ENCODE measurements around the gene PRELID3B. TPM values are rescaled to one million over a fixed set of nuclear protein-coding genes. Genes with fewer than 3 reads are reported as not detected.
"Not testable (repeated sequence)": the region's sequence is repeated elsewhere in the genome, so short reads cannot be mapped to it uniquely, and the experiment has no call there.

PRELID3B gene
- total RNA-seq, 2 experiments from 2014 or later, result 80.1 to 81.6 TPM

DNA sequence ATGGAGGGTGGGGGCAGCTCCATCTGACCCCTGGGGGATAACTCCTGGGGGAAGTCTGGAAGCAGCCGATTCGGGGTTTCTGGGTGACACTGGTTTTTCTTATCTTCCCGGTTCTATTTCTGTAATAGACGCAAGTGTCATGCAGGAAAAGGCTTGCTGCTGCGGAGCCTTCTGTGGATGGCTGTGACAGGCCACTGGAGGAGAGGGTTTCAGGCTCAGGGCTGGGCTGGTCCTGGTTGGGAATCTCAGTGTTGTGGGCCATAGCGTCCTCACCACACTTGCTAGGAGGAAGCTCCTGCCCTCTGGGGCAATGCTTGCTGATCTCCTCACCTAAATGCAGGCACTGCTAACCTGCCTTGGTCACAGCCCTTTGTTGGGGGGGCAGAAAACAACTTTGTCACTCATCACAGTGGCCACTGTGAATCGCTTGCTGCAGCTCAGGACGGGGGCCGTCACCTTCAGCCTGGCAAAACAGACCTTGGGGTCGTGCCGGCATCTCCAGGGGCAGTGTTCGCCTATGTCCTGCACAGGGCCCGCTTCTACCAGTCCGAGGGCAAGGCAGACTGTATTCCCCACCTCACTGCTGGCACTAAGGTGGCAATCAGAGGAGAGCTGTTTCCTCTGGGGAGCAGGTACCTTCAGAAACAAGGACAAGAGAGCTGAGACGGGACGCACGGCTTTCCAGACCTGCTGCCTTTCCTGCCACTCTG is 27.8 kb downstream of the PRELID3B start:
- ATAC-seq (no peak), DNase-seq (no peak)
- Mint-ChIP-seq H3K27me3 (ENCODE audit: low read depth) (no peaks in the 10 kb centered on the region), H3K4me3 (no peak overlapping the region), H3K36me3 (ENCODE audit: low read depth) (peaks cover 2% of the 10 kb centered on the region), H3K4me1 (ENCODE audit: low read depth) (peaks cover 68% of the 10 kb centered on the region), H3K27ac (no peak overlapping the region), H3K9me3 (ENCODE audit: insufficient read depth) (no peaks in the 10 kb centered on the region)
- POLR2A ChIA-PET, result interaction anchor here (0.9 to 1.5 kb wide), 2 partner anchors 9 to 17 kb away, joined by 4 to 6 read pairs; no protein-coding TSS in a partner anchor
- CTCF ChIA-PET, result no interaction called here

- no peak overlapping the region for H3K4me3 Mint-ChIP-seq
- CTCF ChIA-PET, result no interaction called here
Measured at GRCh38 chr20:59013959-59014608, 28.5 kb downstream of the PRELID3B start.

GRCh38 chr20:59013031-59013951 is 29.3 kb downstream of the PRELID3B start:
- DNase-seq, result no peak
- H3K4me1 Mint-ChIP-seq (ENCODE audit: low read depth), result peaks cover 70% of the 10 kb centered on the region
- no peak overlapping the region for H3K4me3 Mint-ChIP-seq
- POLR2A ChIA-PET, result interaction anchor here (0.6 to 1.5 kb wide), 2 partner anchors 18 to 743 kb away, joined by 3 to 6 read pairs; no protein-coding TSS in a partner anchor
- H3K27me3 Mint-ChIP-seq (ENCODE audit: low read depth), result no peaks in the 10 kb centered on the region
- H3K27ac Mint-ChIP-seq, result peak overlapping the region; percentile 64
- peaks cover 2% of the 10 kb centered on the region for H3K36me3 Mint-ChIP-seq (ENCODE audit: low read depth)
- CTCF ChIA-PET, result no interaction called here
- no peak for ATAC-seq
- no peaks in the 10 kb centered on the region for H3K9me3 Mint-ChIP-seq (ENCODE audit: insufficient read depth)

More at GRCh38 chr20:59013959-59014608, 28.5 kb downstream of the PRELID3B start:
- POLR2A ChIA-PET, result interaction anchor here (0.6 to 1.5 kb wide), 2 partner anchors 17 to 744 kb away, joined by 3 to 6 read pairs; no protein-coding TSS in a partner anchor
- no peaks in the 10 kb centered on the region for H3K27me3 Mint-ChIP-seq (ENCODE audit: low read depth)
- peak overlapping the region; percentile 2 for H3K27ac Mint-ChIP-seq
- peaks cover 70% of the 10 kb centered on the region for H3K4me1 Mint-ChIP-seq (ENCODE audit: low read depth)
- ATAC-seq (peak; percentile 61), DNase-seq (peak; percentile 66)
- H3K36me3 Mint-ChIP-seq (ENCODE audit: low read depth), result peaks cover 2% of the 10 kb centered on the region
- H3K9me3 Mint-ChIP-seq (ENCODE audit: insufficient read depth), result no peaks in the 10 kb centered on the region

DNA sequence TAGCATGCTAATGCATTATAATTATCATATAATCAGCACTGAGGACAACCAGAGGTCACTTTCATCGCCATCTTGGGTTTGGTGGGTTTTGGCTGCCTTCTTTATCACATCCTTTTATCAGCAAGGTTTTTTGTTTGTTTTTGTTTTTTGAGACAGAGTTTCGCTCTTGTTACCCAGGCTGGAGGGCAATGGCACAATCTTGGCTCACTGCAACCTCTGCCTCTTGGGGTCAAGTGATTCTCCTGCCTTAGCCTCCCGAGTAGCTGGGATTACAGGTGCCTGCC is 30.8 kb downstream of the PRELID3B start:
- CTCF ChIA-PET, result interaction anchor here (1.0 kb wide), 2 partner anchors 20 to 76 kb away, joined by 3 read pairs; partner anchors contain the start of gene ATP5F1E
- H3K4me3 Mint-ChIP-seq; POLR2A ChIA-PET; H3K36me3 Mint-ChIP-seq (ENCODE audit: low read depth); H3K9me3 Mint-ChIP-seq (ENCODE audit: insufficient read depth); DNase-seq; H3K27me3 Mint-ChIP-seq (ENCODE audit: low read depth); ATAC-seq: not testable (repeated sequence)
- peak overlapping the region; percentile 78 for H3K27ac Mint-ChIP-seq
- peaks cover 63% of the 10 kb centered on the region for H3K4me1 Mint-ChIP-seq (ENCODE audit: low read depth)

GRCh38 chr20:59010995-59011873 is 31.4 kb downstream of the PRELID3B start:
- ATAC-seq (peak; percentile 45), DNase-seq (peak; percentile 76)
- ChIA-PET POLR2A (interaction anchor here (1.4 kb wide), 1 partner anchor 21 kb away, joined by 5 read pairs; the partner anchor contains the start of gene ATP5F1E), CTCF (interaction anchor here (1.0 kb wide), 2 partner anchors 21 to 77 kb away, joined by 3 read pairs; partner anchors contain the start of gene ATP5F1E)
- Mint-ChIP-seq H3K4me1 (ENCODE audit: low read depth) (peaks cover 59% of the 10 kb centered on the region), H3K4me3 (peak overlapping the region; percentile 32), H3K36me3 (ENCODE audit: low read depth) (no peaks in the 10 kb centered on the region), H3K27me3 (ENCODE audit: low read depth) (no peaks in the 10 kb centered on the region), H3K27ac (peak overlapping the region; percentile 78), H3K9me3 (ENCODE audit: insufficient read depth) (no peaks in the 10 kb centered on the region)

- no peak overlapping the region for H3K4me3 Mint-ChIP-seq
Measured at GRCh38 chr20:59010321-59010994, 32.1 kb downstream of the PRELID3B start.

GRCh38 chr20:59008715-59009336 is 33.8 kb downstream of the PRELID3B start:
- no peak for ATAC-seq
- H3K4me3 Mint-ChIP-seq, result no peak overlapping the region
- H3K9me3 Mint-ChIP-seq (ENCODE audit: insufficient read depth), result no peaks in the 10 kb centered on the region
- no peaks in the 10 kb centered on the region for H3K27me3 Mint-ChIP-seq (ENCODE audit: low read depth)
- H3K36me3 Mint-ChIP-seq (ENCODE audit: low read depth), result peaks cover 5% of the 10 kb centered on the region
- ChIA-PET POLR2A (interaction anchor here (1.0 to 1.5 kb wide), 2 partner anchors 24 to 120 kb away, joined by 4 to 7 read pairs; partner anchors contain the start of gene ATP5F1E), CTCF (interaction anchor here (0.9 to 2.0 kb wide), 3 partner anchors 23 to 213 kb away, joined by 3 to 6 read pairs (median 5); partner anchors contain the start of gene ATP5F1E)
- H3K27ac Mint-ChIP-seq, result no peak overlapping the region
- peaks cover 67% of the 10 kb centered on the region for H3K4me1 Mint-ChIP-seq (ENCODE audit: low read depth)
- DNase-seq, result no peak

More at GRCh38 chr20:59010321-59010994, 32.1 kb downstream of the PRELID3B start:
- H3K27me3 Mint-ChIP-seq (ENCODE audit: low read depth), result no peaks in the 10 kb centered on the region
- ATAC-seq (no peak), DNase-seq (no peak)
- H3K4me1 Mint-ChIP-seq (ENCODE audit: low read depth), result peaks cover 62% of the 10 kb centered on the region
- H3K27ac Mint-ChIP-seq, result no peak overlapping the region
- no peaks in the 10 kb centered on the region for H3K9me3 Mint-ChIP-seq (ENCODE audit: insufficient read depth)
- POLR2A ChIA-PET, result interaction anchor here (1.4 kb wide), 1 partner anchor 22 kb away, joined by 5 read pairs; the partner anchor contains the start of gene ATP5F1E
- no peaks in the 10 kb centered on the region for H3K36me3 Mint-ChIP-seq (ENCODE audit: low read depth)
- CTCF ChIA-PET, result no interaction called here

GRCh38 chr20:59007665-59008511 is 34.7 kb downstream of the PRELID3B start:
- Mint-ChIP-seq H3K27me3 (ENCODE audit: low read depth) (no peaks in the 10 kb centered on the region), H3K4me3 (peak overlapping the region; percentile 67), H3K4me1 (ENCODE audit: low read depth) (peaks cover 68% of the 10 kb centered on the region), H3K27ac (no peak overlapping the region), H3K36me3 (ENCODE audit: low read depth) (peaks cover 7% of the 10 kb centered on the region), H3K9me3 (ENCODE audit: insufficient read depth) (no peaks in the 10 kb centered on the region)
- no peak for DNase-seq
- no peak for ATAC-seq
- CTCF ChIA-PET, result interaction anchor here (0.9 to 2.0 kb wide), 2 partner anchors 24 to 200 kb away, joined by 5 to 6 read pairs; partner anchors contain the start of gene ATP5F1E
- POLR2A ChIA-PET, result interaction anchor here (0.5 to 1.5 kb wide), 3 partner anchors 25 to 119 kb away, joined by 3 to 7 read pairs (median 4); partner anchors contain the start of gene ATP5F1E

- ATAC-seq, result peak; percentile 76
- POLR2A ChIA-PET, result no interaction called here
- peaks cover 63% of the 10 kb centered on the region for H3K4me1 Mint-ChIP-seq (ENCODE audit: low read depth)
Measured at GRCh38 chr20:59006864-59007664, 35.5 kb downstream of the PRELID3B start, which contains the start of gene CTSZ. CTSZ (minus strand) TSS chr20:59007254; CDS start chr20:59007128, 126 bp downstream.

More at GRCh38 chr20:59006864-59007664, 35.5 kb downstream of the PRELID3B start, which contains the start of gene CTSZ:
- no peaks in the 10 kb centered on the region for H3K9me3 Mint-ChIP-seq (ENCODE audit: insufficient read depth)
- CTCF ChIA-PET, result interaction anchor here (2.0 kb wide), 1 partner anchor 201 kb away, joined by 6 read pairs; no protein-coding TSS in a partner anchor
- peak within 1 kb of the TSS; percentile 92 for H3K27ac Mint-ChIP-seq
- DNase-seq, result peak; percentile 52
- H3K36me3 Mint-ChIP-seq (ENCODE audit: low read depth), result peaks cover 7% of the 10 kb centered on the region
- H3K27me3 Mint-ChIP-seq (ENCODE audit: low read depth), result no peaks in the 10 kb centered on the region
- peak within 1 kb of the TSS; percentile 72 for H3K4me3 Mint-ChIP-seq
